Fibroblast of mammary gland (primary cell): ENCODE results near the gene HSP90AB1.

Source experiments
- DNase-seq: peaks from one replicate; pipeline ENCODE4 v3.0.0-alpha.2; 2010; ENCODE audit warnings: low read depth
- H3K4me3 ChIP-seq: 2 replicates; pipeline ENCODE4 v1.5.1; 2011; ENCODE audit warnings: low read depth, mild to moderate bottlenecking, low read length, moderate library complexity; ENCODE audit not compliant: control insufficient read depth
- CTCF ChIP-seq: conservative IDR thresholded peaks from 2 replicates; pipeline ENCODE4 v1.5.1; 2011; ENCODE audit warnings: low read depth, low read length, inconsistent platforms; ENCODE audit not compliant: control insufficient read depth, insufficient read depth

HSP90AB1 gene

GRCh38 chr6:44298864-44299263 is 52.0 kb downstream of the HSP90AB1 start:
- DNase-seq, result no peak
- H3K4me3 ChIP-seq, result no peak overlapping the region
- no peak for TF ChIP-seq CTCF

GRCh38 chr6:44300292-44300823 is 53.5 kb downstream of the HSP90AB1 start:
- no peak overlapping the region for H3K4me3 ChIP-seq
- no peak for DNase-seq
- no peak for TF ChIP-seq CTCF

- TF ChIP-seq CTCF, result no peak
- no peak for DNase-seq
- no peak overlapping the region for H3K4me3 ChIP-seq
Observed at GRCh38 chr6:44301106-44301505, 54.2 kb downstream of the HSP90AB1 start.

GRCh38 chr6:44301782-44302564 is 55.1 kb downstream of the HSP90AB1 start:
- TF ChIP-seq CTCF, result no peak
- no peak for DNase-seq
- H3K4me3 ChIP-seq, result no peak overlapping the region

GRCh38 chr6:44302856-44303255 is 56.0 kb downstream of the HSP90AB1 start:
- TF ChIP-seq CTCF, result no peak
- DNase-seq, result no peak
- no peak overlapping the region for H3K4me3 ChIP-seq
